HEK293 (cell line): ENCODE measurements around the gene UFD1.
"Not testable (repeated sequence)": the region's sequence is repeated elsewhere in the genome, so short reads cannot be mapped to it uniquely, and the experiment has no call there.

Source experiments
- CTCF ChIA-PET: fragments of 350-600 bp; formaldehyde crosslinking; extraction: SDS; loops from one replicate; lab custom pipeline; 2021; ENCODE audit warnings: antibody characterized with exemption; lab: Yijun Ruan, JAX
- POLR2A ChIA-PET: fragments of 300-600 bp; formaldehyde crosslinking; extraction: SDS; loops from one replicate; lab custom pipeline; 2020; ENCODE audit warnings: antibody characterized with exemption, inconsistent platforms; lab: Yijun Ruan, JAX
- H3K27ac ChIP-seq: fragments of 200-500 bp; sonication (Bioruptor generic); 2 replicates; pipeline ENCODE4 v1.5.1; 2014; ENCODE audit warnings: low read depth, low read length, control low read depth, inconsistent platforms; ENCODE audit errors: extremely low read depth
- H3K36me3 ChIP-seq, 2 experiments: fragments of 200-500 bp in 1 of 2; sonication (Bioruptor generic) in 1 of 2; 1 replicate in 1 of 2; 2 replicates in 1 of 2; pipeline ENCODE4 v1.5.1; 2014 to 2017; ENCODE audit warnings: inconsistent platforms in 2 of 2, low read length in 2 of 2; ENCODE audit not compliant: control insufficient read depth in 2 of 2, insufficient read depth in 1 of 2
- H3K4me1 ChIP-seq: fragments of 200-500 bp; sonication (Bioruptor generic); 2 replicates; pipeline ENCODE4 v1.5.1; 2014; ENCODE audit warnings: mild to moderate bottlenecking, low read length, inconsistent platforms; ENCODE audit not compliant: control insufficient read depth, insufficient read depth
- H3K4me3 ChIP-seq: 2 replicates; pipeline ENCODE4 v1.5.1; 2011; ENCODE audit warnings: low read depth, mild to moderate bottlenecking, control low read depth, low read length, moderate library complexity
- H3K9me3 ChIP-seq: fragments of 200-500 bp; sonication (Bioruptor generic); 2 replicates; pipeline ENCODE4 v1.5.1; 2014; ENCODE audit warnings: low read depth, low read length, inconsistent platforms; ENCODE audit not compliant: control insufficient read depth, insufficient read depth
- HOXA7 ChIP-seq: sonication (generic); formaldehyde crosslinking; IDR thresholded peaks from 2 replicates; pipeline ENCODE4 v1.8.1; 2022; ENCODE audit warnings: missing genetic modification reagents, borderline replicate concordance
- REST ChIP-seq: fragments of 450-650 bp; formaldehyde crosslinking; IDR thresholded peaks from 2 replicates; pipeline ENCODE4 v1.5.1; 2016; ENCODE audit warnings: missing biosample characterization, missing genetic modification characterization
- ZNF133 ChIP-seq: fragments of 450-650 bp; formaldehyde crosslinking; IDR thresholded peaks from 2 replicates; pipeline ENCODE4 v1.5.1; 2016; ENCODE audit warnings: missing biosample characterization, missing genetic modification characterization
- ZNF175 ChIP-seq: fragments of 450-650 bp; formaldehyde crosslinking; IDR thresholded peaks from 2 replicates; pipeline ENCODE4 v1.5.1; 2016; ENCODE audit warnings: missing biosample characterization, missing genetic modification characterization
- ZNF37A ChIP-seq: fragments of 450-650 bp; IDR thresholded peaks from 2 replicates; pipeline ENCODE4 v1.5.1; 2018; ENCODE audit warnings: missing biosample characterization, missing genetic modification characterization
- ZNF423 ChIP-seq: fragments of 450-650 bp; formaldehyde crosslinking; IDR thresholded peaks from 2 replicates; pipeline ENCODE4 v1.5.1; 2016; ENCODE audit warnings: missing biosample characterization, missing genetic modification characterization
- ZNF433 ChIP-seq: fragments of 450-650 bp; formaldehyde crosslinking; IDR thresholded peaks from 2 replicates; pipeline ENCODE4 v1.5.1; 2016; ENCODE audit warnings: missing biosample characterization, missing genetic modification characterization, low read depth
- ZNF558 ChIP-seq: fragments of 450-650 bp; formaldehyde crosslinking; IDR thresholded peaks from 2 replicates; pipeline ENCODE4 v1.5.1; 2016; ENCODE audit warnings: missing biosample characterization, missing genetic modification characterization
- ZNF660 ChIP-seq: fragments of 450-650 bp; IDR thresholded peaks from 2 replicates; pipeline ENCODE4 v1.5.1; 2018; ENCODE audit warnings: missing biosample characterization, mild to moderate bottlenecking, missing genetic modification characterization
- TF ChIP-seq, protein P1 (sequence below): fragments of 450-650 bp; formaldehyde crosslinking; IDR thresholded peaks from 2 replicates; pipeline ENCODE4 v1.5.1; 2016; ENCODE audit warnings: missing biosample characterization, missing genetic modification characterization, borderline replicate concordance
- TF ChIP-seq, protein P2 (sequence below): fragments of 450-650 bp; formaldehyde crosslinking; IDR thresholded peaks from 2 replicates; pipeline ENCODE4 v1.5.1; 2017; ENCODE audit warnings: missing biosample characterization, missing genetic modification characterization
- TF ChIP-seq, protein P3 (sequence below): fragments of 450-650 bp; formaldehyde crosslinking; IDR thresholded peaks from 2 replicates; pipeline ENCODE4 v1.5.1; 2016; ENCODE audit warnings: missing biosample characterization, missing genetic modification characterization

Gene UFD1

GRCh38 chr22:19445279-19445982 is 33.6 kb downstream of the UFD1 start:
- H3K9me3 ChIP-seq, H3K4me1 ChIP-seq, H3K4me3 ChIP-seq, H3K27ac ChIP-seq: not testable (repeated sequence)
- CTCF ChIA-PET = interaction anchor here (0.9 to 1.9 kb wide), 3 partner anchors 11 to 266 kb away, joined by 3 to 9 read pairs (median 8); partner anchors contain the start of gene SLC25A1
- POLR2A ChIA-PET = interaction anchor here (0.6 to 1.9 kb wide), 5 partner anchors 34 to 1152 kb away, joined by 3 to 5 read pairs (median 3); partner anchors contain the start of genes CDC45 and SLC25A1
- peaks cover 0 to 66% of the 10 kb centered on the region in 2 experiments; a peak in 2 of 3 replicates for H3K36me3 ChIP-seq

GRCh38 chr22:19443544-19444211 is 35.3 kb downstream of the UFD1 start:
- CTCF ChIA-PET = interaction anchor here (0.6 to 1.5 kb wide), 4 partner anchors 16 to 275 kb away, joined by 3 to 7 read pairs (median 3); no protein-coding TSS in a partner anchor

GRCh38 chr22:19442166-19442565 is 36.8 kb downstream of the UFD1 start:
- Histone ChIP-seq H3K9me3 (no peaks in the 10 kb centered on the region), H3K36me3 (peaks cover 3 to 57% of the 10 kb centered on the region in 2 experiments; a peak in 2 of 3 replicates), H3K4me1 (no peaks in the 10 kb centered on the region), H3K4me3 (no peak overlapping the region), H3K27ac (no peak overlapping the region)
- ChIA-PET POLR2A (no interaction called here), CTCF (interaction anchor here (0.7 to 1.5 kb wide), 2 partner anchors 15 to 188 kb away, joined by 7 read pairs; no protein-coding TSS in a partner anchor)
- TF ChIP-seq REST (tag by site-specific recombination) = no peak
- no peak for TF ChIP-seq ZNF175 (tag by site-specific recombination)
- no peak for TF ChIP-seq ZNF37A (tag by site-specific recombination)
- TF ChIP-seq, protein P1, sequence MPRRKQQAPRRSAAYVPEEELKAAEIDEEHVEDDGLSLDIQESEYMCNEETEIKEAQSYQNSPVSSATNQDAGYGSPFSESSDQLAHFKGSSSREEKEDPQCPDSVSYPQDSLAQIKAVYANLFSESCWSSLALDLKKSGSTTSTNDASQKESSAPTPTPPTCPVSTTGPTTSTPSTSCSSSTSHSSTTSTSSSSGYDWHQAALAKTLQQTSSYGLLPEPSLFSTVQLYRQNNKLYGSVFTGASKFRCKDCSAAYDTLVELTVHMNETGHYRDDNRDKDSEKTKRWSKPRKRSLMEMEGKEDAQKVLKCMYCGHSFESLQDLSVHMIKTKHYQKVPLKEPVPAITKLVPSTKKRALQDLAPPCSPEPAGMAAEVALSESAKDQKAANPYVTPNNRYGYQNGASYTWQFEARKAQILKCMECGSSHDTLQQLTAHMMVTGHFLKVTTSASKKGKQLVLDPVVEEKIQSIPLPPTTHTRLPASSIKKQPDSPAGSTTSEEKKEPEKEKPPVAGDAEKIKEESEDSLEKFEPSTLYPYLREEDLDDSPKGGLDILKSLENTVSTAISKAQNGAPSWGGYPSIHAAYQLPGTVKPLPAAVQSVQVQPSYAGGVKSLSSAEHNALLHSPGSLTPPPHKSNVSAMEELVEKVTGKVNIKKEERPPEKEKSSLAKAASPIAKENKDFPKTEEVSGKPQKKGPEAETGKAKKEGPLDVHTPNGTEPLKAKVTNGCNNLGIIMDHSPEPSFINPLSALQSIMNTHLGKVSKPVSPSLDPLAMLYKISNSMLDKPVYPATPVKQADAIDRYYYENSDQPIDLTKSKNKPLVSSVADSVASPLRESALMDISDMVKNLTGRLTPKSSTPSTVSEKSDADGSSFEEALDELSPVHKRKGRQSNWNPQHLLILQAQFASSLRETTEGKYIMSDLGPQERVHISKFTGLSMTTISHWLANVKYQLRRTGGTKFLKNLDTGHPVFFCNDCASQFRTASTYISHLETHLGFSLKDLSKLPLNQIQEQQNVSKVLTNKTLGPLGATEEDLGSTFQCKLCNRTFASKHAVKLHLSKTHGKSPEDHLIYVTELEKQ (tag by site-specific recombination) = no peak
- no peak for TF ChIP-seq HOXA7 (CRISPR knock-in tag)
- TF ChIP-seq, protein P2, sequence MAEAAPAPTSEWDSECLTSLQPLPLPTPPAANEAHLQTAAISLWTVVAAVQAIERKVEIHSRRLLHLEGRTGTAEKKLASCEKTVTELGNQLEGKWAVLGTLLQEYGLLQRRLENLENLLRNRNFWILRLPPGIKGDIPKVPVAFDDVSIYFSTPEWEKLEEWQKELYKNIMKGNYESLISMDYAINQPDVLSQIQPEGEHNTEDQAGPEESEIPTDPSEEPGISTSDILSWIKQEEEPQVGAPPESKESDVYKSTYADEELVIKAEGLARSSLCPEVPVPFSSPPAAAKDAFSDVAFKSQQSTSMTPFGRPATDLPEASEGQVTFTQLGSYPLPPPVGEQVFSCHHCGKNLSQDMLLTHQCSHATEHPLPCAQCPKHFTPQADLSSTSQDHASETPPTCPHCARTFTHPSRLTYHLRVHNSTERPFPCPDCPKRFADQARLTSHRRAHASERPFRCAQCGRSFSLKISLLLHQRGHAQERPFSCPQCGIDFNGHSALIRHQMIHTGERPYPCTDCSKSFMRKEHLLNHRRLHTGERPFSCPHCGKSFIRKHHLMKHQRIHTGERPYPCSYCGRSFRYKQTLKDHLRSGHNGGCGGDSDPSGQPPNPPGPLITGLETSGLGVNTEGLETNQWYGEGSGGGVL (tag by site-specific recombination) = no peak
- TF ChIP-seq ZNF558 = no peak
- no peak for TF ChIP-seq ZNF433

More at GRCh38 chr22:19443544-19444211, 35.3 kb downstream of the UFD1 start:
- Histone ChIP-seq H3K36me3 (peaks cover 3 to 54% of the 10 kb centered on the region in 2 experiments; a peak in 2 of 3 replicates), H3K4me3 (no peak overlapping the region), H3K4me1 (no peaks in the 10 kb centered on the region), H3K9me3 (no peaks in the 10 kb centered on the region), H3K27ac (no peak overlapping the region)
- no peak for TF ChIP-seq ZNF133 (tag by site-specific recombination)
- TF ChIP-seq ZNF37A (tag by site-specific recombination) = no peak
- TF ChIP-seq, protein P3, sequence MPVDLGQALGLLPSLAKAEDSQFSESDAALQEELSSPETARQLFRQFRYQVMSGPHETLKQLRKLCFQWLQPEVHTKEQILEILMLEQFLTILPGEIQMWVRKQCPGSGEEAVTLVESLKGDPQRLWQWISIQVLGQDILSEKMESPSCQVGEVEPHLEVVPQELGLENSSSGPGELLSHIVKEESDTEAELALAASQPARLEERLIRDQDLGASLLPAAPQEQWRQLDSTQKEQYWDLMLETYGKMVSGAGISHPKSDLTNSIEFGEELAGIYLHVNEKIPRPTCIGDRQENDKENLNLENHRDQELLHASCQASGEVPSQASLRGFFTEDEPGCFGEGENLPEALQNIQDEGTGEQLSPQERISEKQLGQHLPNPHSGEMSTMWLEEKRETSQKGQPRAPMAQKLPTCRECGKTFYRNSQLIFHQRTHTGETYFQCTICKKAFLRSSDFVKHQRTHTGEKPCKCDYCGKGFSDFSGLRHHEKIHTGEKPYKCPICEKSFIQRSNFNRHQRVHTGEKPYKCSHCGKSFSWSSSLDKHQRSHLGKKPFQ = no peak
- TF ChIP-seq ZNF558 = no peak
- TF ChIP-seq ZNF423 (tag by site-specific recombination) = no peak
- no peak for TF ChIP-seq ZNF660 (tag by site-specific recombination)
- POLR2A ChIA-PET = interaction anchor here (1.5 to 2.0 kb wide), 3 partner anchors 8 to 36 kb away, joined by 3 to 9 read pairs (median 3); partner anchors contain the start of genes CDC45, HIRA and MRPL40
